Panc1 (cell line): ENCODE measurements around the gene PDCL2. TPM values are rescaled to one million over a fixed set of nuclear protein-coding genes. Genes with fewer than 3 reads are reported as not detected.

ENCODE experiments used
- ATAC-seq: fragments of 200-7000 bp; cut with Tn5 transposase; 2 replicates; pipeline ENCODE4 v1.9.1; 2020; ENCODE audit warnings: mild to moderate bottlenecking, moderate library complexity
- BruUV-seq: library from RNA; stranded (reverse); fragments of 400-500 nt; replicated peaks from 2 replicates; lab custom pipeline; 2021; lab: Mats Ljungman, UMichigan
- CTCF ChIA-PET: fragments of 300-600 bp; sonication (Branson Sonifier 250); formaldehyde crosslinking; loops from one replicate; lab custom pipeline; 2022; ENCODE audit warnings: antibody characterized with exemption; lab: Charles Lee
- POLR2A ChIA-PET: fragments of 300-600 bp; sonication (Branson Sonifier 250); formaldehyde crosslinking; loops from one replicate; lab custom pipeline; 2022; ENCODE audit warnings: antibody characterized with exemption; lab: Charles Lee
- DNase-seq: peaks from one replicate; pipeline ENCODE4 v3.0.0-alpha.2; 2010; ENCODE audit warnings: low read depth, low spot score
- H3K27ac ChIP-seq: 2 replicates; pipeline ENCODE4 v1.5.1; 2011; ENCODE audit warnings: mild to moderate bottlenecking, low read length, inconsistent platforms
- H3K27me3 ChIP-seq: fragments of 200-500 bp; sonication (Bioruptor generic); 2 replicates; pipeline ENCODE4 v1.6.0; 2014; ENCODE audit warnings: low read length, inconsistent platforms; ENCODE audit not compliant: control insufficient read depth, insufficient read depth
- H3K36me3 ChIP-seq: fragments of 200-500 bp; sonication (Bioruptor generic); 2 replicates; pipeline ENCODE4 v1.5.1; 2014; ENCODE audit warnings: inconsistent platforms, mild to moderate bottlenecking, low read length, moderate library complexity; ENCODE audit not compliant: control insufficient read depth, insufficient read depth
- H3K4me1 ChIP-seq: 2 replicates; pipeline ENCODE4 v1.5.1; 2011; ENCODE audit warnings: inconsistent platforms, mild to moderate bottlenecking, low read length, moderate library complexity; ENCODE audit not compliant: control insufficient read depth, insufficient read depth
- H3K4me3 ChIP-seq, 2 experiments: 2 replicates each; pipeline ENCODE4 v1.5.1; 2011 to 2012; ENCODE audit warnings: low read depth in 2 of 2, low read length in 2 of 2, mild to moderate bottlenecking in 2 of 2, inconsistent platforms in 1 of 2, moderate library complexity in 1 of 2
- H3K9me3 ChIP-seq: fragments of 200-500 bp; sonication (Bioruptor generic); 2 replicates; pipeline ENCODE4 v1.5.1; 2014; ENCODE audit warnings: low read depth, mild to moderate bottlenecking, inconsistent platforms, low read length, moderate library complexity; ENCODE audit not compliant: control insufficient read depth, insufficient read depth
- POLR2AphosphoS5 ChIP-seq: IDR thresholded peaks from 2 replicates; pipeline ENCODE4 v1.6.1; 2012; ENCODE audit warnings: mild to moderate bottlenecking, low read depth, low read length, moderate library complexity
- SIN3A ChIP-seq: IDR thresholded peaks from 2 replicates; pipeline ENCODE4 v1.6.1; 2012; ENCODE audit warnings: low read depth, mild to moderate bottlenecking, low read length, moderate library complexity, borderline replicate concordance; ENCODE audit not compliant: insufficient read depth
- TCF7L2 ChIP-seq: IDR thresholded peaks from 2 replicates; pipeline ENCODE4 v1.6.1; 2011; ENCODE audit warnings: mild to moderate bottlenecking, low read depth, low read length, inconsistent platforms
- in situ Hi-C: cut with HindIII; loops from 2 replicates; pipeline ENCODE4 v1.10.0; 2016; ENCODE audit warnings: low sequenced_read_pairs, low pct_unique_long_range_greater_than_20kb
- intact Hi-C: fragments of 100-400 bp; cut with micrococcal nuclease; formaldehyde crosslinking; loops from one replicate; pipeline ENCODE4 v1.10.0; 2022; ENCODE audit not compliant: unreplicated experiment
- total RNA-seq: library from RNA; stranded (reverse); gene quantifications from one replicate; pipeline ENCODE4 v1.2.1, GENCODE V29; 2021; ENCODE audit not compliant: unreplicated experiment
- TF ChIP-seq, protein P1 (sequence below), 2 experiments: IDR thresholded peaks; 2 replicates each; pipeline ENCODE4 v1.6.1; 2011 to 2012; ENCODE audit warnings: low read depth in 2 of 2, control low read depth in 1 of 2, low read length in 1 of 2, mild to moderate bottlenecking in 1 of 2, moderate library complexity in 1 of 2; ENCODE audit not compliant: insufficient read depth in 1 of 2
- TF ChIP-seq, protein P2 (sequence below): fragments of 450-650 bp; IDR thresholded peaks from 2 replicates; pipeline ENCODE4 v1.5.1; 2017; ENCODE audit warnings: mild to moderate bottlenecking

Gene PDCL2
- total RNA-seq, 1 experiment from 2014 or later, result not detected

DNA sequence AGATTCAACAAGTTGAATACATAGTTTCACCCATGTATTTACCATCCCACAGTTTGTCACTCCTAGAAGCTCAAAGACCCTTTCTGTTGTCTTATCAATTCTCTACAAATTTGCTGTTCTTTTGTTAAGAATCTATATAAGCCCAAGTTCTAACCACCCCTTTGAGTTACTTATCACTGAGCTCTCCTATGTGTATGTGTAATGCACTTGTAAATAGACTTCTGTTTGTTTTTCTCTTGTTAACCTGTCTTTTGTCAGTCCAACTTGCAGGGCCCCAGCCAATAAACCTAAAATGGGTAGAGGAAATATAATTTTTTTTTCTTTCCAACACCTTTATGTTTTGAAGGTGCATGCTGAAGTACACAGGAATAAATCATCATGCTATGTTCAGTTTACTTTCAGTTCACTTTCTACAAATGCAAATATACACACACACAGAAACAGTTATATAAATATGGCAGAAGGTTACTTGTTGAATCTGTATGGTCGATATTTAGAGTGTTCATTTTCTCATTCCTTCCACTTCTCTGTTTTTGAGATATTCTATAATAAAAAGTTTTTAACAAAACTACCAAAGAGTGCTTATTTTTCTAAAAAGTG is 23.0 kb downstream of the PDCL2 start:
- Histone ChIP-seq H3K27ac (no peak overlapping the region), H3K27me3 (no peaks in the 10 kb centered on the region), H3K4me3 (no peak overlapping the region), H3K9me3 (no peaks in the 10 kb centered on the region), H3K4me1 (no peaks in the 10 kb centered on the region), H3K36me3 (no peaks in the 10 kb centered on the region)
- ATAC-seq, result no peak
- ChIA-PET POLR2A (no interaction called here), CTCF (no interaction called here)
- no peak for TF ChIP-seq TCF7L2
- TF ChIP-seq, protein P1, sequence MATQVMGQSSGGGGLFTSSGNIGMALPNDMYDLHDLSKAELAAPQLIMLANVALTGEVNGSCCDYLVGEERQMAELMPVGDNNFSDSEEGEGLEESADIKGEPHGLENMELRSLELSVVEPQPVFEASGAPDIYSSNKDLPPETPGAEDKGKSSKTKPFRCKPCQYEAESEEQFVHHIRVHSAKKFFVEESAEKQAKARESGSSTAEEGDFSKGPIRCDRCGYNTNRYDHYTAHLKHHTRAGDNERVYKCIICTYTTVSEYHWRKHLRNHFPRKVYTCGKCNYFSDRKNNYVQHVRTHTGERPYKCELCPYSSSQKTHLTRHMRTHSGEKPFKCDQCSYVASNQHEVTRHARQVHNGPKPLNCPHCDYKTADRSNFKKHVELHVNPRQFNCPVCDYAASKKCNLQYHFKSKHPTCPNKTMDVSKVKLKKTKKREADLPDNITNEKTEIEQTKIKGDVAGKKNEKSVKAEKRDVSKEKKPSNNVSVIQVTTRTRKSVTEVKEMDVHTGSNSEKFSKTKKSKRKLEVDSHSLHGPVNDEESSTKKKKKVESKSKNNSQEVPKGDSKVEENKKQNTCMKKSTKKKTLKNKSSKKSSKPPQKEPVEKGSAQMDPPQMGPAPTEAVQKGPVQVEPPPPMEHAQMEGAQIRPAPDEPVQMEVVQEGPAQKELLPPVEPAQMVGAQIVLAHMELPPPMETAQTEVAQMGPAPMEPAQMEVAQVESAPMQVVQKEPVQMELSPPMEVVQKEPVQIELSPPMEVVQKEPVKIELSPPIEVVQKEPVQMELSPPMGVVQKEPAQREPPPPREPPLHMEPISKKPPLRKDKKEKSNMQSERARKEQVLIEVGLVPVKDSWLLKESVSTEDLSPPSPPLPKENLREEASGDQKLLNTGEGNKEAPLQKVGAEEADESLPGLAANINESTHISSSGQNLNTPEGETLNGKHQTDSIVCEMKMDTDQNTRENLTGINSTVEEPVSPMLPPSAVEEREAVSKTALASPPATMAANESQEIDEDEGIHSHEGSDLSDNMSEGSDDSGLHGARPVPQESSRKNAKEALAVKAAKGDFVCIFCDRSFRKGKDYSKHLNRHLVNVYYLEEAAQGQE (IDR thresholded peaks at IDR 0.05; ENCODE audit: insufficient read depth in 1 of 2, low read depth in 2 of 2, low read length in 1 of 2), result no peak
- TF ChIP-seq, protein P2, sequence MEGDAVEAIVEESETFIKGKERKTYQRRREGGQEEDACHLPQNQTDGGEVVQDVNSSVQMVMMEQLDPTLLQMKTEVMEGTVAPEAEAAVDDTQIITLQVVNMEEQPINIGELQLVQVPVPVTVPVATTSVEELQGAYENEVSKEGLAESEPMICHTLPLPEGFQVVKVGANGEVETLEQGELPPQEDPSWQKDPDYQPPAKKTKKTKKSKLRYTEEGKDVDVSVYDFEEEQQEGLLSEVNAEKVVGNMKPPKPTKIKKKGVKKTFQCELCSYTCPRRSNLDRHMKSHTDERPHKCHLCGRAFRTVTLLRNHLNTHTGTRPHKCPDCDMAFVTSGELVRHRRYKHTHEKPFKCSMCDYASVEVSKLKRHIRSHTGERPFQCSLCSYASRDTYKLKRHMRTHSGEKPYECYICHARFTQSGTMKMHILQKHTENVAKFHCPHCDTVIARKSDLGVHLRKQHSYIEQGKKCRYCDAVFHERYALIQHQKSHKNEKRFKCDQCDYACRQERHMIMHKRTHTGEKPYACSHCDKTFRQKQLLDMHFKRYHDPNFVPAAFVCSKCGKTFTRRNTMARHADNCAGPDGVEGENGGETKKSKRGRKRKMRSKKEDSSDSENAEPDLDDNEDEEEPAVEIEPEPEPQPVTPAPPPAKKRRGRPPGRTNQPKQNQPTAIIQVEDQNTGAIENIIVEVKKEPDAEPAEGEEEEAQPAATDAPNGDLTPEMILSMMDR, result no peak
- TF ChIP-seq POLR2AphosphoS5, result no peak
- no peak for TF ChIP-seq SIN3A
- DNase-seq, result no peak
- in situ Hi-C loops (no loop called here), intact Hi-C loops (no loop called here)
- no TSS peak for BruUV-seq

DNA sequence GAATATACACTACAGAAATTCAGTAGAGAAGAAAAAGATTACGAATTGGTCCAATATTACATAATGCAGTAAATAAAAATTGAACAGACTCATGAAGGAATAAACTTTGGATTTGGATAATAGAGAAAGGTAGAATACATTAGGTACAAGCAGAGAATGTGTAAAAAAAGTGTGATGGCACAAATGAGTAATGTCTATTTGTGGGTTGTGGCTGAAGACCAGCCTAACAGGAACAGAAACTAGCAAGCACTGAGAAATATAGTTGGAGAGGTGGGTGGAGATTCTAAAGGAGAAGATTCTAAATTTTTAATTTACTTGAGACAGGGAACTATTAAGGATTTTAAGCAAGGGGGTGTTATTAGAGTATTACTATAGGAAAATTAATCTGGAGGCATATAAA is 30.2 kb downstream of the PDCL2 start:
- in situ Hi-C loops (no loop called here), intact Hi-C loops (no loop called here)
- no peaks in the 10 kb centered on the region for H3K9me3 ChIP-seq
- ATAC-seq, result no peak
- TF ChIP-seq, protein P1 (IDR thresholded peaks at IDR 0.05; ENCODE audit: insufficient read depth in 1 of 2, low read depth in 2 of 2, low read length in 1 of 2), result no peak
- TF ChIP-seq TCF7L2 (no peak), POLR2AphosphoS5 (no peak), SIN3A (no peak)
- TF ChIP-seq, protein P2, result no peak
- no peaks in the 10 kb centered on the region for H3K36me3 ChIP-seq
- POLR2A ChIA-PET, result no interaction called here
- no TSS peak for BruUV-seq
- H3K27me3 ChIP-seq, result no peaks in the 10 kb centered on the region
- no peaks in the 10 kb centered on the region for H3K4me1 ChIP-seq
- no peak overlapping the region for H3K27ac ChIP-seq
- CTCF ChIA-PET, result no interaction called here
- DNase-seq, result no peak
- no peak overlapping the region for H3K4me3 ChIP-seq
